HG03064 (cell line): ENCODE data around the gene ZNF438.
"Not testable (repeated sequence)": the region's sequence is repeated elsewhere in the genome, so short reads cannot be mapped to it uniquely, and the experiment has no call there.

Experiments used
- ATAC-seq: cut with Tn5 transposase; IDR thresholded peaks from one replicate; pipeline ENCODE4 v1.9.1; 2021; ENCODE audit warnings: low read depth; ENCODE audit not compliant: unreplicated experiment

The ZNF438 gene

GRCh38 chr10:30963992-30964930, 67.4 kb downstream of the ZNF438 start:
- ATAC-seq: no peak

DNA sequence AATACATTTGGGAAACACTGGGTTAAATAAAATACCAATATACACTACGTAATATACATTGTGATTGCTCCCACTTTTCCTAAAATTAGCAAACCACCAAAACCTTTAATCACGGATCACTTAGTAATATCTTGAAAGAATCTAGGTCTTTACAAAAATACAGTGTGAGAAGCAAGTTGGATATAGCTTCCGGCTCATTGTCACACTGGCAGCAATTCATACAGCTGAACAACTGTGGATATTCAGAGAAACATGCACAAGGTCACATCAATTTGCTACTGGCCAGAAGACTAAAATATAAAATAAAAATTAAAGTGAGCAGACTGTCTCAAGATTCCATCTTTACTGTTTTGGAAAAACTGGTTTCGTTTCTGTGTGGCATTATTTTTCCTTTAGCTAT, 69.1 kb downstream of the ZNF438 start:
- ATAC-seq: no peak

- ATAC-seq: no peak
These were observed 71.8 kb downstream of the ZNF438 start for GRCh38 chr10:30959836-30960210.

- not testable (repeated sequence) for ATAC-seq
These were observed 82.4 kb downstream of the ZNF438 start for GRCh38 chr10:30949218-30949617.

- ATAC-seq: no peak
These were observed 87.7 kb downstream of the ZNF438 start for GRCh38 chr10:30944005-30944404.

DNA sequence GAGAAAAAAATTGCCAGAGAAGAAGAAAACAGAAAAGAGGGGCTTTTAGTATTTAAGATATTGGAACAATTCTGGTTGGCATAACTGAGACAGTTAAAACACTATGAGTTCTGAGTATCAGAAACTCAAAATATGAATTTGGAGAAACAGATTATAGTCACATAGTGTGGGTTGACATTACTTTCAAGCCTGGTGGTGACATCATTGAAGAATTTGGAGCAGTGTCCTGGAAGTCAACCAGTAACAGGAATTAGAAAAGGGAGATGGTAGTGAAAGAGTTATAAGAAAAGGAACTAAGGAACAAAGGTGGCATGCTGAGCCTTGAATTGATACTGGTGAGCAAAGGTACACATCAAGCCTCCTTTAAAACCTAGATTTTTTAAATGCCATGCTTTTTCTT, 88.2 kb downstream of the ZNF438 start:
- no peak for ATAC-seq

DNA sequence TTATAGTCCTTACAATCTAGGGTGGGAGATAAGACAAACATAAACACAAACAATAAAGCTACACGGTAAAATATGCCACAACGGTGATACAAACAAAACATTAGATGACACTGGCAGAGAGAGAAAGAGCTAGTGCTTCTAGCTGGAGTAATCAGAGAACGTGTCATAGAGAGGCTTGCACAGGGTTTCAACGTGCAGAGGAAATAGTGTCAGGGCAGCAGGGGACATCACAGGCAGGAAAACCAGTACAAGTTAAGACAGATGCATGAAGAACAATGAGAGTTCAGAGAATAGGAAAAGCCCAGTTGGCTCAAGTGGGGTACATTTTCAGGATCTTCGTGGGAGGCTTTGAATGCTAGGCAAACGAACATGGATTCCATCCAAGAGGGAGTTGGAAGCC, 91.4 kb downstream of the ZNF438 start:
- no peak for ATAC-seq

DNA sequence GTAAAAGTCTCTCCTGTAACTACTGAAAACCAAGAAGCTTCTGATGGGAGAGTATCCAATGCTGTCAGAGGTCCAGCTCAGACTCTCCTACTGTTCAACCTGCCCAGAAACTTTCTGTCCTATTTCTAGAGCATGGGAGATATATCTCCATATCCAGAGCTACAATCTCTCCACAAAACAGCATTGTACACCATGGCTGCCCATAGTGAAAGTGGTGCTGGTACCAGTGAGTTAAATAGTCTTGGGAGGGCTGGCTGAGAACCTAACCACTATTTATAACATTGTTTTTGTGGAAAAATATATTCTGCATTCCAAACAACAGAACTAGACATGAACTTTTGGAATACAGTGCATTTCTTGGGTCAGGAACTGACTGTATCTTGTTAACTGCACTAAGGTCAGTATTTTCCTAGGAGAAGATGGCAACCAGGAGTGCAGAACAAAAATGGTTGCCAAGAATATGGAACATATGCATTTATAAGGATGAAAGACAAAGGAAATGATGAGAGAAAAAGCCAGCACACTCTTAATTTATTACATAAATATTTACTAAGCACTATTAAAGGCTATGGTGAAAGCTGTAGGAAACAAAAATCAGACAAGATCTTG, 91.9 kb downstream of the ZNF438 start:
- ATAC-seq: no peak

GRCh38 chr10:30935078-30935477, 96.6 kb downstream of the ZNF438 start:
- no peak for ATAC-seq

DNA sequence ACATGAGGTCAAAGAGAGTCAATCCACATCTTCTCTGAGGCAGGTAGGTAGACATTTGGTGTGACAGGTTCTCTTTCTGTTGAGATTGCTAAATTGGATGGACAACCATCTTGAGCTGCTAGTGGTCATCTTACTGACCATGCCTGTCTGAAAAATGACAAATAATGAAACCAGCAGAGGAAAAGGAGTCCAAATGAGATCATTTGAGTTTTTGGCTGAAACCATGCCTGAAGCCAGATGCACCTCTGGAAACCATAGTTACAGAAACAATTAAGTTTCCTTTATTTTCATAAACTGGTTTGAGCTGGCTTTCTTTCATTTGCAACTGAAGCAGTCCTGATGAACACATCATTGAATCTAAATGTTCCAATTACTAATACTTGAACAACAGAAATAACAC, 100.6 kb downstream of the ZNF438 start:
- no peak for ATAC-seq

- no peak for ATAC-seq
These were observed 101.7 kb downstream of the ZNF438 start for GRCh38 chr10:30929901-30930520.

DNA sequence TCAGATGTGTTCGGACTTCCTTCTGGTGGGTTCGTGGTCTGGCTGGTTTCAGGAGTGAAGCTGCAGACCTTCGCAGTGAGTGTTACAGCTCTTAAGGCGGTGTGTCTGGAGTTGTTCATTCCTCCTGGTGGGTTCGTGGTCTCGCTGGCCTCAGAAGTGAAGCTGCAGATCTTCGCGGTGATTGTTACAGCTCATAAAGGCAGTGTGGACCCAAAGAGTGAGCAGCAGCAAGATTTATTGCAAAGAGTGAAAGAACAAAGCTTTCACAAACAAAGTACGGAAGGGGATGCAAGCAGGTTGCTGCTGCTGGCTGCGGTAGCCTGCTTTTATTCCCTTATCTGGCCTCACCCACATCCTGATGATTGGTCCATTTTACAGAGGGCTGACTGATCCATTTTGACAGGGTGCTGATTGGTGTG, 102.3 kb downstream of the ZNF438 start:
- not testable (repeated sequence) for ATAC-seq

GRCh38 chr10:30928742-30929141, 102.9 kb downstream of the ZNF438 start:
- ATAC-seq: no peak

- no peak for ATAC-seq
These were observed 113.0 kb downstream of the ZNF438 start for GRCh38 chr10:30918651-30919050.

DNA sequence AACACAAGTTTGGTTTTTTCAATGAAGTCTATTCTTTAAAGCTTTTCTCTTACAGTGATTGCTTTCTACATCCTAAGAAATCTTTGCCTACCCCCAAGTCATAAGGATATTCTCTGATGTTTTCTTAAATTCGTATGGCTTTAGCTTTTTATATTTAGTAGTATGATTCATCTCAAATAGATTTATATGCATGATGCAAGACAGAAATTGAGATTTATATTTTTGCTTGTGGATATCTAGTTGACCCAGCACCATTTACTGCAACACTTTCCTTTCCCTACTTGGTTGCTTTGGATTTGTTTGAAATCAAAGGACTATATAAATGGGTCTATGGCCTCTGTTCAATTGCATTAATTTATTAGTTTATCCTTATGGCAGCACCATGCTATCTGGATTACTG, 113.9 kb downstream of the ZNF438 start:
- ATAC-seq: no peak

DNA sequence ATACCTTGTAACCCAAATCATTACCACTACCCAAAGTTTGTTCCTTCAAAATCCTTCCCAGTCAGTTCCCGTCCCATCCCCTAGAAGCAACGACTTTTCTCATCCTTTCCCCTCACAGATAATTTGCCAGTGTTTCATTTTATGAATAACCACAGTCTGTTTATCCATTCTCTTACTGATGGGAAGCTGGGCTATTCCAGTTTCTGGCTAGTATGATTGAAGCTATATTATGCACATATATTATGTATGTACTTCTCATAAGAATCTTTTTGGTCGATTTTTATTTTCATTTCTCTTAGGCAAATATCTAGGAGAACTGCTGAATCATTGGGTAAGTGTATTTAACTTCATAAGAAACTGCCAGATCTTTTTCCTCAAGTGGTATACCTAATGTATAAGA, 114.6 kb downstream of the ZNF438 start:
- no peak for ATAC-seq

DNA sequence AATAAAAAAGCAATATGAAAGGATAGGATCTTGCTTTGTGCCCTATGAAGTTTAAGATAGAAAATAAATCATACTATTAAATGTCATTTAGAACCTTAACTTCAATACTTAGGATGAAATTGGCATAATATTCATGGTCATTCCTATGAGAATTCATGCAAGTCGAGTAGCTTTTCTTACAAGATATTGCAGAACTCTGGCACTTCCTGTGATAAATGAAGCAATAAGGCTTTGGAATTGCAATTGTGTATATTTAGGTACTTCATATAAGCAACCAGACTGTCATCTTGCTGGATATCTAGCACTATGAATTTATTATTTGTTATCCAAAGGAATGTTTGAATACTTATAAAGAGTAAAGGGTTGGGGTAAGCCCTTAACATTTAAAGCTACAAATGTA, 116.5 kb downstream of the ZNF438 start:
- no peak for ATAC-seq

DNA sequence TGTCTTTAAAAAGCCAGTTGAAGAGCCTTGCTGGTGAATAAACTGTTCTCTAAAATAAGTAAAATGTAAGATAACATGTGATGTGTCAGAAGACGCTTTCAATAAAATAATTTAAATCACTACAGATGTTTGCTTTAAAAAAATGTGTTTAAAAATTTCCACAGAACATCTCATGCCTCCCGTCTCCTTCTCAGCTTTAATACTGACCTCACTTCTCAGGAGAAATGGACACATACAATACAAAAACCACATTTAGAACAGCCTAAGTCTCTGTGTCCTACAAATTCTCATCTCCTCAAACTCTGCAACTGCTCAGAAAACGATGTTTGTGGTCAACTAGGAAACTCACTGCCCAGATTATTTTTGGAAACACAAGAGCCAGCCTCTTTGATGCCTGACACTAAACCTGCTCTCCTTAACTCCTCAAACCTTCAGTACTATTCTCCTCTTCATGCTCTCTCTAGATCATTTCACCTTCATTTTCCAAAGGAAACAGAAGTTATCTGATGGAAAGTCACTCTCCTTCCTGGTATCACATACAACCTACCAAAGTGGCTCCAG, 120.3 kb downstream of the ZNF438 start:
- ATAC-seq: no peak

- no peak for ATAC-seq
These were observed 128.1 kb downstream of the ZNF438 start for GRCh38 chr10:30903397-30904138.

GRCh38 chr10:30902621-30903396, 128.9 kb downstream of the ZNF438 start:
- no peak for ATAC-seq
